T-helper 2 cell treated with Interferon-gamma antibody and Interleukin-4, amounts not matched to agents 5 μg/mL and 100 μg/mL, for 36 hours (primary cell): ENCODE measurements around the gene BACE2.

Experiments
- DNase-seq: peaks from one replicate; pipeline ENCODE4 v3.0.0; 2021; ENCODE audit warnings: low spot score
- H3K27ac Mint-ChIP-seq: one replicate; pipeline ENCODE4 v1.8.0; 2021; ENCODE audit warnings: mild to moderate bottlenecking, mixed read lengths
- H3K27me3 Mint-ChIP-seq: one replicate; pipeline ENCODE4 v1.8.0; 2021; ENCODE audit warnings: low read depth, mixed read lengths
- H3K36me3 Mint-ChIP-seq: one replicate; pipeline ENCODE4 v1.8.0; 2021; ENCODE audit warnings: low read depth, mixed read lengths
- H3K4me1 Mint-ChIP-seq: one replicate; pipeline ENCODE4 v1.8.0; 2021; ENCODE audit warnings: low read depth, mixed read lengths
- H3K4me3 Mint-ChIP-seq: one replicate; pipeline ENCODE4 v1.8.0; 2022; ENCODE audit warnings: mild to moderate bottlenecking, moderate library complexity, mixed read lengths
- H3K9me3 Mint-ChIP-seq: one replicate; pipeline ENCODE4 v1.8.0; 2021; ENCODE audit warnings: mixed read lengths

BACE2 gene

GRCh38 chr21:41204736-41205135, 36.8 kb downstream of the BACE2 start:
- Mint-ChIP-seq H3K36me3 (no peaks in the 10 kb centered on the region), H3K9me3 (no peaks in the 10 kb centered on the region), H3K4me3 (no peak overlapping the region), H3K27ac (no peak overlapping the region), H3K27me3 (peaks cover 4% of the 10 kb centered on the region), H3K4me1 (no peaks in the 10 kb centered on the region)
- DNase-seq = no peak

DNA sequence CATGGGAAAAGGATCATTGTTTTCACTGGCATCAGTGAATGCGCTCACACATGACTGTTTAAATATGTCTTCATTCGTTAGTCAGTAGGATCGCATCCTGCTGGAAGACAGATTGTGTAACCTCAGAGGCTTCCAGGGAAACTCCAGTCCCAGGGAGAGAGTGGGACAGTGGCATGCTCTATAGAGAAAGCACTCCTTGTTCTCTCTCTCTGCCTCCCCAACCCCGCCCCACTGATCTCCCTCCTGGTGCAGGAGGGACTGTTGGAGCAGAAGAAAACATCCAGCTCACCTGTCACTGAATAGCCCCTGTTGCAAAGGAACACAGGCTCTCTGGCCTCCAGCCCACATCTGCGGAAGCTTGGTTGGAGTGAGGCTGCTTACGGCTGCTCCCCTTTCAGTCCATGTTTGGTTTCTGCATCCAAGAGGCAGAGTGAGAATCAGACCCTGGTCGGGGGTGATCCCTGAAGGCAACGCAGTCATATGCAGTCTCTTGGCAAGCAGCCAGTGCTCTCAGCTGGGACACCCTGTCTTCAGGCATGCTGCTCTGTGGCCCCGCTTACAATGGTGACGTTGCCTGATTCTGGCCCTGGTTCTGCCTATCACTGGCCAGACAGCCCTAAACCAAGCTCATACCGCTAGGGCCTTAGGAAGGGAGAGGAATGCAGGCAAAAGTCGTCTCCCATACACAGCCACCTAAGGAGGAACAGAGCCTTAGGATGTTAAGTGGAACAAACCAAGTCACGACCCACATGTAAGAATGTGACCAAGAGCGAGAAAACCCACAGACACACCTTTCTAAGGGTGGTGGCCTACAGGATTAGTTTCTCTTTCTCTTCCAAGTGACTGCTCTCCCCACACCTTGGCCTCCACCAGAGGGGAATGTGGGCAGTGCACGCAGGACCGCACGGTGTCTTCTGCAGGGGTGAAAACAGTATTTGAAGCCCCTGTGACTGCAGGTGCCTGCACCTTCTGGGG, 39.7 kb downstream of the BACE2 start:
- H3K9me3 Mint-ChIP-seq = no peaks in the 10 kb centered on the region
- no peaks in the 10 kb centered on the region for H3K36me3 Mint-ChIP-seq
- H3K27ac Mint-ChIP-seq = no peak overlapping the region
- H3K27me3 Mint-ChIP-seq = peaks cover 4% of the 10 kb centered on the region
- H3K4me3 Mint-ChIP-seq = no peak overlapping the region
- H3K4me1 Mint-ChIP-seq = no peaks in the 10 kb centered on the region
- DNase-seq = no peak

- peaks cover 2% of the 10 kb centered on the region for H3K27me3 Mint-ChIP-seq
These were observed 40.4 kb downstream of the BACE2 start for GRCh38 chr21:41208376-41208763.

DNA sequence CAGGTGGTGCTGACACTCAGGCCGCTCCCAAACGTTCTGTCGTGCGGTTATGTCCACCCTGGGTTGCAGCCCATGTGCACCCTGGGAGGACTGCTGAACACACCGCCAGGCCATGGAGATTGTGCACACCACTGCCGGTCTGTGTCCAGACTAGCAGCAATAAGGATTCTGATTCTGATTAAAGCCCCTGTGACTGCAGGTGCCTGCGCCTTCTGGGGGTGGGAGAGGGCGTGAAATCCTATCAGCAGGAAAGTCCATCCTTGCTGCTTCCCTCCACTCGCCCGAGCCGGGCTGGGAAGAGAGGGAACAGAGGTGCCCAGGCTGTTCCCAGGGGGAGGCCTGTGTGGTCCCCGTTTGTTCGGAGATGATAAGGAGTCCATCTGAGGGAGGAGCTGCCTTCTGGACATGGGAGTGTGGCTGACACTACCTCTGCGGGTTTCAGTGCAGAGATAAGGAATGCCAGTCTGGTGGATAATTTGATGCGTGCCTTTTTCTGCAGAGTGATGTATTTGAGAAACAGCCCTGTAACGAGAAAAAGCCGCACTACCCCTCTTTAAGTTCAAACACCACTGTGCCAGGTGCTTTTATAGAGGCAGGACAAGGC, 41.2 kb downstream of the BACE2 start:
- no peak overlapping the region for H3K4me3 Mint-ChIP-seq

More at GRCh38 chr21:41208376-41208763, 40.4 kb downstream of the BACE2 start:
- Mint-ChIP-seq H3K4me1 (no peaks in the 10 kb centered on the region), H3K36me3 (no peaks in the 10 kb centered on the region), H3K9me3 (no peaks in the 10 kb centered on the region), H3K27ac (no peak overlapping the region), H3K4me3 (no peak overlapping the region)
- DNase-seq = no peak

GRCh38 chr21:41210426-41211059, 42.6 kb downstream of the BACE2 start:
- H3K27me3 Mint-ChIP-seq = peaks cover 5% of the 10 kb centered on the region
- no peaks in the 10 kb centered on the region for H3K9me3 Mint-ChIP-seq
- no peak overlapping the region for H3K4me3 Mint-ChIP-seq
- no peak for DNase-seq
- no peaks in the 10 kb centered on the region for H3K36me3 Mint-ChIP-seq
- H3K27ac Mint-ChIP-seq = no peak overlapping the region
- no peaks in the 10 kb centered on the region for H3K4me1 Mint-ChIP-seq

More for the DNA sequence above, 41.2 kb downstream of the BACE2 start:
- no peak for DNase-seq
- Mint-ChIP-seq H3K27me3 (peaks cover 1% of the 10 kb centered on the region), H3K36me3 (no peaks in the 10 kb centered on the region), H3K4me1 (no peaks in the 10 kb centered on the region), H3K9me3 (no peaks in the 10 kb centered on the region), H3K27ac (no peak overlapping the region)

DNA sequence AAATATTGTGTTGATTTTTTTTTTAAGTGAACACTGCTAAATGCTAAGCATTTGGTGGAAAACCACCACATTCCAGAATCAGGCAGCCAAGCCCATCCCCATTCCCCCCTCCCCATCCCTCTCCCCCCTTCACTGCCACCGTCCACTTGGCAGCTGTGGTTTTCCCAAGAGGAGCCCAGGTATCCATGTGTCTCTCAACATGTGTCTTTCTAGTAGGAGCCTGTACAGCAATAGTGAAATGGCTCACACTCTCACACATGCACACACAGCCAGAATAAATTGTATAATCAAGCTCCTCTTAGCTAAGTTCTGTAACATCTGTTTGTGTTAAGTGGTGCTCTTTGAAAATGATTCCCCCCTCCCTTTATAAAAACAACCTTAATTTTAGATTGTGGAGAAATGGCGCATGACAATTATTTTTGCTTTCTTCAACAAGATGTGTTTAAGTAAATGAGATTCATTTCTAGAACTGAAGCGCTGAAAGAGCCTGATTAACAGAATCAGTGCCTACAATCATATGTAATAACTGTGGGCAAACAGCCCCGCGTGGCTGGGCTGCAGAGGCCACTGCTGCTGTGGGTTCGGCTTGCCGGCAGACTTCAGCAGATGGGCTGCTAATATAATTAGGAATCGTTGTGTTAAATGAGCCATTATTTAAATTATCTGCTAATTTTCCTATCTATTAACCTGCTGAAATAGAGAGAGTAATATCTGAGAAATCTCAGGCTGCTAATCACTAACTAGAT, 43.3 kb downstream of the BACE2 start:
- Mint-ChIP-seq H3K27me3 (peaks cover 8% of the 10 kb centered on the region), H3K27ac (no peak overlapping the region), H3K4me3 (no peak overlapping the region)

DNA sequence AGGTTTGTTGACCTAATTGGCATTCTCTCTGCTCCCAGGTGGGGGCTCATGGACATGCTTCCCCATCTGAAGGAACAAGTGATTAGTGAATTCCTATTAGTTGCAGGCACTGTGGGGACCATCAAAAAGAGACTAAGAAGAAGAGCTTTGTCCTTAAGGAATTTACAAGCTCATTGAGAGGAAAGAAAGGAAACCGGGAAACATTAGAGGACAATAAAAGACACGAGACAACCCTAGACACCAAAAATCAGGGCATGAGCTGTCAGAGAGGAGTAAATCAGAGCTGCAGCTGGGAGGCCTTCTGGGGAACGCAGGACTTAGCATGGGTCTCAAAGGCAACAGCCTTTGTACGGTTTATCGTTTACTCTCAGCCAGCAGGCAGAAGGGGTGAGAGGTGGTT, 45.1 kb downstream of the BACE2 start:
- Mint-ChIP-seq H3K27me3 (peaks cover 8% of the 10 kb centered on the region), H3K27ac (no peak overlapping the region), H3K4me3 (no peak overlapping the region), H3K9me3 (no peaks in the 10 kb centered on the region), H3K36me3 (no peaks in the 10 kb centered on the region), H3K4me1 (no peaks in the 10 kb centered on the region)
- no peak for DNase-seq

More for the DNA sequence above, 43.3 kb downstream of the BACE2 start:
- DNase-seq = no peak
- no peaks in the 10 kb centered on the region for H3K4me1 Mint-ChIP-seq
- no peaks in the 10 kb centered on the region for H3K9me3 Mint-ChIP-seq
- no peaks in the 10 kb centered on the region for H3K36me3 Mint-ChIP-seq

DNA sequence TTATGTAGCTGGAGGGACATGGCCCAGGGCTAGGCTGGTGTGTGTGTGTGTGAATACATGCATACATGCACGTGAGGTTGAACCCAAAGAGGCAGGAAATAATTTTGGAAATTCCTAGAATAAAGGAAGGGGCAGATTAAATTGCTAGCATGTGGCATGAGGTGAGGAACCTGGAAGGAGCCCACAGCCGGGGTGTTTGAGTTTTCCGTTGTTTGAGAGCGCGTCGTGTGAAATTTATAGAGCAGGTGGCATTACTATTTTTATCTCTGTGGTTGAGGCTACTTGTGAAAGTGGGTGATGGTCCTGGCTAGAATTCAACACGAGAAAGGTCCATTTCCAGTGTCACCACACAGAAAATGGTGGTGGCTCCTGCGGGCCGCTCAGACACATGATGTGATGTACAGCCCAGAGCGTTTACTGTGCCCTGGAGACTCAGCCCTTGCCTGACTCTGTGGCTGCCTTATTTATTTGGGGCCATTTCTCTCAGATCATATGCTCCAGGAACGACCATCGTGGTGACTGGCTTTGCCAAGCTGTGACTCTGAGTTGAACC, 48.0 kb downstream of the BACE2 start:
- H3K27ac Mint-ChIP-seq = no peak overlapping the region
- no peaks in the 10 kb centered on the region for H3K9me3 Mint-ChIP-seq
- DNase-seq = no peak
- no peaks in the 10 kb centered on the region for H3K36me3 Mint-ChIP-seq
- no peaks in the 10 kb centered on the region for H3K4me1 Mint-ChIP-seq
- peaks cover 8% of the 10 kb centered on the region for H3K27me3 Mint-ChIP-seq
- H3K4me3 Mint-ChIP-seq = no peak overlapping the region

GRCh38 chr21:41216486-41216885, 48.5 kb downstream of the BACE2 start:
- no peak for DNase-seq
- no peaks in the 10 kb centered on the region for H3K4me1 Mint-ChIP-seq
- no peaks in the 10 kb centered on the region for H3K9me3 Mint-ChIP-seq
- H3K27ac Mint-ChIP-seq = no peak overlapping the region
- no peak overlapping the region for H3K4me3 Mint-ChIP-seq
- H3K27me3 Mint-ChIP-seq = peaks cover 8% of the 10 kb centered on the region
- no peaks in the 10 kb centered on the region for H3K36me3 Mint-ChIP-seq

DNA sequence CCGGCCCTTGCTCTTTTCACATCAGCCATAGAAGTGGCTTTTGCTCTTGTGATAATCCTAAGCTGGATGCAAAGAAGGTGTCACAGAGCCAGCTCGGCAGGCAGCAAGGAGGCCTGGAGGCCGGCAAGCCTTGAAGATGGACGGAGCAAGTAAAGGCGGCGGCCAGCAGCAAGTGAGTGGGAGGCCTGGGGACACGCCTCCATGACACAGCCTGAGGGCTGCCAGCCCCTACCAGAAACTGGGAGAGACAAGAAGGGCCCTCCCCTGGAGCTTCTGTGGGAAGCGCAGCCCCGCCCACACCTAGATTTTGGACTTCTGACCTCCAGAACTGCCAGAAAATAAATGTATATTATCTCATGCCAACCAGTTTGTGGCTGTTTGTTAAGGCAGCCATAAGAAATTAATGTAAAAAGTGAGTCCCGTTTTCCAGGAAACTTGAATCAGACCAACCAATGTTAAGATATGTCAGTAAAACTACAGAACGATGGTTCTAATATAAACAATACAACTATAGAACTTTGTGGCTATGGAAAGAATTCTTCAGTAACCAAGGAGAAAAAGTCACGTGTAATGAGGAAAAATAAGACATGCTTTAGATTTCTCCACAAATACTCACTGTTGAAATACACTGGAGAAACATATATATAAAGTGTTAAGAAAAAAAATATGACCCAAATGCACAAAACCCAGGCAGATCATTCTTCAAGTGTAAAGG, 49.9 kb downstream of the BACE2 start:
- peaks cover 8% of the 10 kb centered on the region for H3K27me3 Mint-ChIP-seq
- H3K4me1 Mint-ChIP-seq = no peaks in the 10 kb centered on the region
- no peak for DNase-seq
- no peak overlapping the region for H3K27ac Mint-ChIP-seq
- H3K36me3 Mint-ChIP-seq = no peaks in the 10 kb centered on the region
- no peak overlapping the region for H3K4me3 Mint-ChIP-seq
- no peaks in the 10 kb centered on the region for H3K9me3 Mint-ChIP-seq

GRCh38 chr21:41219498-41220207, 51.7 kb downstream of the BACE2 start:
- no peaks in the 10 kb centered on the region for H3K4me1 Mint-ChIP-seq
- H3K27me3 Mint-ChIP-seq = peaks cover 5% of the 10 kb centered on the region
- no peaks in the 10 kb centered on the region for H3K9me3 Mint-ChIP-seq
- DNase-seq = no peak
- no peaks in the 10 kb centered on the region for H3K36me3 Mint-ChIP-seq
- H3K27ac Mint-ChIP-seq = no peak overlapping the region
- no peak overlapping the region for H3K4me3 Mint-ChIP-seq

DNA sequence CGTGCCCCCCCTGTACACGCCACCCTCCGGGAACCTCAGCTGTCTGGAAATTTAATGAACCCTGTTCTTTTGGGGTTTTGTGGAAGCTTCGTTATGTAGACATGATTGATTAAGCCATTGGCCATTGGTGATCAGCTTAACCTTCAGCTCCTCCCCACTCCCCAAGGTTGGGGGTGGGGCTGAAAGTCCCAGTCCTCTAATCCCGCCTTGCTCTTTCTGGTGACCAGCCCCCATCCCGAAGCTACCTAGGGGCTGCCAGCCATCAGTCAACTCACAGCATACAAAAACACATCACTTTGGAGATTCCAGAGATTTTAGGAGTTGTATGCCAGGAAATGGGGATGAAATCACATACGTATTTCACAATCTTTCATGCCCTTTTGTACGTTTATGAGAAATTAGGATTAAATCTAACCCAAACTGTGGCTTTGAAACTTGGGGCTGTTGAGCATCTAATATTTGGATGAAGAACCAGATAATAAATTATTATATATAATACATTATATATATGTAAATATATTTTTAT, 52.3 kb downstream of the BACE2 start:
- Mint-ChIP-seq H3K4me3 (no peak overlapping the region), H3K27ac (no peak overlapping the region), H3K4me1 (no peaks in the 10 kb centered on the region), H3K9me3 (no peaks in the 10 kb centered on the region), H3K27me3 (peaks cover 5% of the 10 kb centered on the region), H3K36me3 (no peaks in the 10 kb centered on the region)
- no peak for DNase-seq
